Measurements from ENCODE around the gene GNPTG.

GNPTG gene

DNA sequence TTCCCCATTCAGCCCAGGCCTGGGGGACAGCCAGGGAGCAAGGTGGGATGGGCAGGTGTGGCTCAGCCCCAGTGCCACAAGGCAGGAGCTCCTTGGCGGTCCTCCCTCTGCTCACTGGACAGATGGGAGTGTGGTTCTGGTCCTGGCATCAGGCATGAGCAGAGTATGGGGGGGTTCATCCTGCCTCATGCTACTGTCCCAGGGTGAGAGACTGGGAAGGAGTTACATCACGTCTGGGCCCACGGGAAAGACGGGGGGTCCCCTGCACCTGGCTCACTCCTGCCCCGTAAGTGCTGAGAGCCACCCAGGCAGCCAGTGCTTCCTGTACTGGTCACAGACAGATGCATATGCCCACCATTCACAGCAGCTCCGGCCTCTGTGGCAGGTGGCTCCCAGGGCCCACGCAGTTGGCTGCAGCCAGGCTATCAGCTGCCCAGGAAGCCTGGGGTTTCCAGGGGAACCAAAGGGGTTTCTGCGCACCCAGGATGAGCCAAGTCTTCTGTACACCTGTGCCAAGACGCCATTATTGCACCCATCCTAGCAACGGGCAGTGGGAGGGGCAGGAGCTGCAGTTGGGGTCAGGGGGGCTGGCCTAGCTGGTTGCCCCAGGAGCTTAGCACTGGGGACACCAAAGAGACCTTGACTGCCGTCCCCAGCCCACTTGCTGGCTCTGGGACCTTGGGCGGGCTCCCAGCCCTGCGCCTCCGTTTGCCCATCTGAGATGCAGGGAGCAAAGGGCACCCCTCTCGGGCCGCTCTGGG, 16.3 kb upstream of the GNPTG start:
- DNase-seq = no peak

DNA sequence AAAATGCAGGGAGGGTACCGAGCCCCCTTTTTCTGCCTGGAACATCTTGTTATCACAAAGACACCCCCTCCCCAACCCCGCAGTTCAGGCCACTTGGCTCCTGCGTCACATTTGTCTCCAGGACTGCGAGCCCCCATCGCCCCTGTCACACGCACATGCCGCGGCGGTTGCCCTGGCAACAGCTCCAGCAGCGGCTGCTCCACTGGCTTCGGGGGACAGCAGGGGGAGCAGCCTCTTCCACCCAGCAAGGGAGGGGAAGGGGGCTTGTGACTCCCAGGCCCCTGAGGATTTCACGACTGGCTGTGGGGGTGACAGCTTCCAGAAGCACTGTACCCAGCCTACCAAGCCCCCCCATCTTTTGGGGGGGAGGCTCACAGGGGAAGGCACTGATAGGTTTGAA, 15.7 kb upstream of the GNPTG start:
- no peak for DNase-seq

DNA sequence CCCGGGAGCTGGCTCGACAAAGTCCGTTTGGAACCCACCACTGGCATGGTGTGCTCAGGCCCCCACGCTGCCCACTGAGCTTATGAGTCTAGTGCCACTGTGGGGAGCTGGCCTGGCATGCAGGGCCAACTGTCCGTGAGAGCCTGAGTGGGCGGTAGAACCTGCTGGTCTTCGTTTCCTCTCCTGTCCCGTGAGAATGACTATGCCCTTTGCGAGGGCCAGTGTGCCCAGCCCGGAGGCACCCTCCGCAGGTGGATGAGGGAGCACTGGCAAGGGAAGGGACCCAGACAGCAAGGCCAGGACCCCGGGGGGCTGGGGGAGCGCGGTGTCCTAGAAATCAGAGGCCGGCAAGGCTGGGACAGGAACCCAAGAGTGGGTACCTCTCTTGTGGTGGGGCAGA, 15.1 kb upstream of the GNPTG start:
- no peak for DNase-seq

DNA sequence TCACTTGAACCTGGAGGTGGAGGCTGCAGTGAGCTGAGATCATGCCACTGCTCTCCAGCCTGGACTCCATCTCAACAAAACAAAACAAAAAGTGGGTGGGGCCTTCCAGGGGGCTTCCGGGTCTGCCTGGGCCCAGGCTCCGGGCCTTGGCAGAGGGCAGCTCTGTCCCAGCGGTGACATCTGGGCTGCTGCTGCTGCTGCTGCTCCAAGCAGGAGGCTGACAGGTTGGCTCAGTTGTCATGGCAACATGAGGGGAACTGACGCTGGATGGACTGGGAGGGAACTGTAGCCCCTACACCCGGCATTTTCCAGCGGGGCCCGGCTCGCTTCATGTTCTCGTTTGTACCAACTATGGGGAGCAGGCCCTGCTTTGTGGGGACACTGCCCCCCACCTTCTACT, 14.2 kb upstream of the GNPTG start:
- DNase-seq = no peak

DNA sequence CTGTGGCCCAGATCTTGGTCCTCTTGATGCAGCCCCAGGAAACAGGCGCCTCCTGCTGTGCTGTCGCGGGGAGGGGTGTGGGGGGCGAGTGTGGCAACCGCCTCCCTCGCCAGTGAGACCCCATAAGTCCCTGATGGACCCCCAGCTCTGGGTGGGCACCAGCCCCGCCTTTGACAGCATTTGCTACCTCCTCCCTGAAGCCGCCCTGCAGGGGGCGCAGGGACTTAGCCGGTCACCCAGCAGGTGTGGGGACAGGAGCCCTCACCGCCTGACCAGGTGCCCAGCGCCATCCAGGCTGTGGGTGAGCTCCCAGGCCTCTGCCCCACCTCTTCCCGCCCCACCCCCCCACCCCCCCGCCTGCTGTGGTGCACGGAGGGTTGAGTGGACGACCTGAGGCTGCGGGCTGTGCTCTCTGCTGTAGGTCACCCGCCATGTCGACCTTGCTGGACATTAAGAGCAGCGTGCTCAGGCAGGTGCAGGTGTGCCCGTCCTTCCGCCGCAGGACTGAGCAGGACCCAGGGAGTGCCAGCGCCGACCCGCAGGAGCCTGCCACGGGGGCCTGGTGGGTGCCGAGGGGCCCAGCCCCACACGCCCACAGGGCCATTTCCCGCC, 13.5 kb upstream of the GNPTG start:
- DNase-seq = no peak

DNA sequence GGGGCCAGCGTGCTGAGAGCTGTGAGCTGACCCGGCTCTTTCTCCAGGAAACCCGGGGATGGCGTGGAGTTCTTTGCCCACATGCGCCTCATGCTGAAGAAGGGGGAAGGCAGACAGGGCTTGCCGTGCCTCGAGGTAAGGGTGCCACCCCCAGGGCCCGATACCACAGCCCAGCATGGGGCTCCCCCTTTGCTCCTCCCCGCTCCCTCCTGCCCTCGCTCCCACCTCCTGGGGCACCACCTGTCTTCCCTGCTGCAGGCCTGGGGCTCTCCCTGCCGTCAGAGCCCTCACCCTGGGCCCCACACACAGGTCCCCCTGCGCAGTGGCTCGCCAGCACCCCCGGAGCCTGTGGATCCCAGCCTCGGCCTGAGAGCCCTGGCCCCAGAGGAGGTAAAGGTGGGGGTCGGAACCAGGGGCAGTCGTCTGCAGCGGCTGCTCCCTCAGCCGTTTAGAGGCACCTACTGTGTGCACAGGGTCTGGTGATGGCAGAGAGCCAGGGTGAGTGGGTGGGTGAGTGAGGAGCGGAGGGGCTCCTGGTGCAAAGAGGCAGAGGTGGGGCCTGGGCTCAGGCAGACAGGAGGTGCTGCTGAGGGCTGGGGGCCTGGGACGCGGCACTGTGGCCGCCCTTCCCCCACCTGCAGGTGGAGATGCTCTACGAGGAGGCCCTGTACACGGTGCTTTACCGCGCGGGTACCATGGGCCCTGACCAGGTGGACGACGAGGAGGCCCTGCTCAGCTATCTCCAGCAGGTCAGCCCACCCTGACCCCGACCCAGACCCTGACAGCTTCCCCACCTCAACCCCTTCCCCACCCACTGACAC, 12.7 kb upstream of the GNPTG start:
- no peak for DNase-seq

DNA sequence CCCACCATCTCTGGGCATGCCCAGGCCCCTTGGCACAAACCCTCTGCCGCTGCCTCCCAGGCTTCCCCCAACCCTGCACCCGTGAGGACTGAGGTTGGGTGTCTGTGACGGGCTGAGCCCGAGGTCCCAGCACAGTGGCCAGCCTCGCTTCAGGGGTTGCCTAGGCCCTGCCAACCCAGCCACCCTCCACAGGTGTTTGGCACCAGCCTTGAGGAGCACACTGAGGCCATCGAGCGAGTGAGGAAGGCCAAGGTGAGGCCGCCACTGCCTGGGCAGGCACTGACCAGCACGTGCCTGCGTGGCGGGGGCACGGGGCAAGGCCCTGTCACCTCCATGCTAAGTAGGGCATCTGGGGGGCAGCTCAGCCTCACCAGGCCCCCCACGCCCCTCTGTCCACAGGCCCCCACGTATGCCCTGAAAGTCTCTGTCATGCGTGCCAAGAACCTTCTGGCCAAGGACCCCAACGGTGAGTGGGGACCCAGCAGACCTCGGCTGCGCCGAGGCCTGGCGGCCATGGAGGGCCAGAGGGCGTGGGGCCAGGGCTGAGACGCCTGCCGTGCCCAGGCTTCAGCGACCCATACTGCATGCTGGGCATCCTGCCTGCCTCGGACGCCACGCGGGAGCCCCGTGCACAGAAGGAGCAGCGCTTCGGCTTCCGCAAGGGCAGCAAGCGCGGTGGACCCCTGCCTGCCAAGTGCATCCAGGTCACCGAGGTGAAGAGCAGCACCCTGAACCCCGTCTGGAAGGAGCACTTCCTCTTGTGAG, 10.8 kb upstream of the GNPTG start:
- DNase-seq = no peak

DNA sequence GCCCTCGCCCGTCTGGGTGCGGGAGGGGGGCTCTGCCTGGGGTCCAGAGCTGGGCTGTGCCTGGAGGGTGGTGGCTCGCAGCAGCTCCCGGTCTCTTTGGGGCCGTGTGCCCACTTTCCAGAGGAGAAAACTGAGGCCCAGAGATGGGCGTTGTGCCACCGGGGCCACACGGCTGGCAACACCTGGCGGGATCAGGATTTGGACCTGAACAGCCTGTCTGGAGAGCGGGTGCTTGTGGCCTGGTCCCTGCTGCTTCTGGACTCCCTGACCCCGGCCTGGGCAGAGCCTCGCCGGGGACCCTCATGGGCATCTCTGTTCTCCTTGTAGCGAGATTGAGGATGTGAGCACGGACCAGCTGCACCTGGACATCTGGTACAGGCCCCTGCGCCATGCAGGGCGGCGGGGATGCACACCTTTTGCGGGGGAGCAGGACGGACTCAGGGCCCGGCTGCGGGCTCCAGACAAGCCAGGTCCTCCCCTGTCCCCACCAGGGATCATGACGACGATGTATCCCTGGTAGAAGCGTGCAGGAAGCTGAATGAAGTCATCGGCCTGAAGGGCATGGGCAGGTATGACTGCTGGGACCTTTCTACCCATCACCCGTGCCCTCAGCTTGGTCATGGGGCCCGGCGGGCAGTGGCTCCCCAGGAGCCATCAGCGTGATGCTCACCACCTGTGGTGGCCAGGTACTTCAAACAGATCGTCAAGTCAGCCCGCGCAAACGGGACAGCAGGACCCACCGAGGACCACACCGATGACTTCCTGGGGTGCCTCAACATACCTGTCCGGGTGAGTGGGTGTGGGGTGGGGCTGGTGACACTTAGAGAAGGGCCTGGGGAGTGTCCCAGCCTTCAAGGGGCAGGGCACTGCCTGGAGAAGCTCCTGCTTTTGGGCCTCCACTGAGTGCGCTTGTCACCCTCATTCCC, 10.0 kb upstream of the GNPTG start:
- DNase-seq = no peak

DNA sequence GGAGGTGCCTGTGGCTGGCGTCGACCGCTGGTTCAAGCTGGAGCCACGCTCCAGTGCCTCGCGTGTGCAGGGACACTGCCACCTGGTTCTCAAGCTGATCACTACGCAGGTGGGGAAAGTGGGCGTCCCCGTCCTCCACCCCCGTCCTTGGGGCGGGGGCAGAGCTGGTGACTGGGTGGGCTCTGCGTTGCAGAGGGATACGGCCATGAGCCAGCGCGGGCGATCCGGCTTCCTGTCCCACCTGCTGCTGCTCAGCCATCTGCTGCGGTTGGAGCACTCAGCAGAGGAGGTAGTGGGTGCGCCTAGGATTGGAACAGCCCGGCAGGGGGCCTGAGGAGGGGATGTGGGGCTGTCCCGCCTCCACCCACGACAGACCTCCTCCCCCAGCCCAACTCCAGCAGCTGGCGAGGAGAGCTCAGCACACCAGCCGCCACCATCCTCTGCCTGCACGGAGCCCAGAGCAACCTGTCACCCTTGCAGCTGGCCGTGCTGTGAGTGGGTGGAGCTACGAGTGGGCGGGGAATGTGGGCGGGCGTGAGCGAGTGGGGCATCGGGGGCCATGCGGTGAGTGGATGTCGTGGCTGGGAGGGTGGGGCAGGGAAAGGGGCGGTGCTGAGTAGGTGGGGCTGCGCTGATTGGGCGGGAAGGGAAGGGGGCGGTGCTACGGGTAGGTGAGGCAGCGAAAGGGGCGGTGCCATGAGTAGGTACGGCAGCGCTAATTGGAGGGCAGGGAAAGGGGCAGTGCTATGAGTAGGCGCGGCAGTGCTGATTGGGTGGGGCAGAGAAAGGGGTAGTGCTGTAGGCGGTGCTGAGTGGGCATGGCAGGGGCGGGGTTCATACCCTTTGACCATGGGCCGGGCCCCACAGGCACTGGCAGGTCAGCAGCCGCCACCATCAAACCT, 9.0 kb upstream of the GNPTG start:
- peak; percentile 97 for DNase-seq

DNA sequence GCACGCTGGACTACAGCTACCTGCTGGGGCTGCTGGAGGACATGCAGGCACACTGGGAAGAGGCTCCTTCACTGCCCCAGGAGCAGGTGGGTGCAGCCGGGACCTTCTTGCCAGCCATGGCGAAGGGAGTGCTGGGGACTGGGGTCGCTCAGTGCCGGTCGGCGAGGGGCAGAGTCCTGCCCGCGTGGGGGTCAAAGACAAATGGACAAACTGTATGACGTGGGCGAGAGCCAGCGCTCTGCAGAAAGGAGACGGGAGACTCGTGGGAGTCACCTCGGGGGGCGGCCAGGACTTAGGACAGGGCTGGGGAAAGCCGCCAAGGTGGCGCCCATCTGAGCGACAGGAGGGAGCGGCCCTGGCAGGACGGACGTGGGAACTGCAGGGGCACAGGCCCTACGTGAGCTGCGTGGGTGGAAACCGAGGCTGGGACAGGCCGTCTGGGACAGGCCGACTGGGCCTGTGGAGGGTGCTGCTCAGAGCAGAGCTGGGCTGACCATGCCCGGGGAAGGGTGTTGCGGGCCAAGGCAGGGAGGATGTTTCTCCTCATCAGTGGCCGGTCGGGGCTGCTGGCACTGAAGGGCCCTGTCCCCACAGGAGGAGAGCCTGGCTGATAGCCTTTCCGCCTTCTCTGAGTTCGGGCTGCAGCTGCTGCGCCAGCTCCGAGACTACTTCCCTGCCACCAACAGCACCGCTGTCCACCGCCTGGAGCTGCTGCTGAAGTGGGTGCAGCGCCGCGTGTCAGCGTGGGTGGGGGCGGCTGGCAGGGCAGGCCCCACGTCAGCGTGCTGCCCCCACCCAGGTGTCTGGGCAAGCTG, 8.1 kb upstream of the GNPTG start:
- no peak for DNase-seq

DNA sequence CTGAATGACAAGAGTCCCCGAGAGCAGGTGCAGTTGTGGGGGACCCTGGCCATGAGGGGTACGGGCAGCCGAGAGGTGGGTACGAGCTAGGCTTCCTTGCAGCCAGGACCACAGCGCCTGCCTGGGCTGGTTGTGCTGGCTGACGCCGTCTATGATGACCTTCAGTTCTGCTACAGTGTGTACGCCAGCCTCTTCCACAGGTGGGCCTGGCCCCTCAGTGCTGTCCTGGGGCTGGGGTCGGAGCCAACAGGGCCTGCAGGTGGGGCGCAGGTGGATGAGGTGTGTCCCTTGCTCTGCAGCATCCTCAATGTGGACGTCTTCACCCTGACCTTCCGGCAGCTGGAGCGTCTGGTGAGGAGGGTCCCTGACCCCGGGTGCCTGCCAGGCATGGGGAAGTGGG, 7.2 kb upstream of the GNPTG start:
- DNase-seq = no peak

DNA sequence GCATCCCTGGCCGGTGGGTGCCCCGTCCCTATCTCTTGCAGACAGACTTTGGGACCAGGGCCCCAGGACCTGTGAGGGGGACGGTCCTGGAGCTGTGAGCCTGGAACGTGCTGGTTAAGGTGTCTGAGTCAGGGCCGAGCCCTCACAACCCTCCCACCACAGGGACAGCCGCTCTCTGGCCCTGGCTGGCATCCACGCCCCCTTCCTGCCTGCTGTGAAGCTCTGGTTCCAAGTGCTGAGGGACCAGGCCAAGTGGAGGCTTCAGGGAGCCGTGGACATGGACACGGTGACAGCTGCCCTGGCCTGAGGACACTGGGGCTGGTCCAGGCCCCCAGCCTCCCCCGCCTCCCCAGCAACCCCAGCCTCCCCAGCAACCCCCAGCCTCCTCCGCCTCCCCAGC, 6.6 kb upstream of the GNPTG start:
- no peak for DNase-seq

DNA sequence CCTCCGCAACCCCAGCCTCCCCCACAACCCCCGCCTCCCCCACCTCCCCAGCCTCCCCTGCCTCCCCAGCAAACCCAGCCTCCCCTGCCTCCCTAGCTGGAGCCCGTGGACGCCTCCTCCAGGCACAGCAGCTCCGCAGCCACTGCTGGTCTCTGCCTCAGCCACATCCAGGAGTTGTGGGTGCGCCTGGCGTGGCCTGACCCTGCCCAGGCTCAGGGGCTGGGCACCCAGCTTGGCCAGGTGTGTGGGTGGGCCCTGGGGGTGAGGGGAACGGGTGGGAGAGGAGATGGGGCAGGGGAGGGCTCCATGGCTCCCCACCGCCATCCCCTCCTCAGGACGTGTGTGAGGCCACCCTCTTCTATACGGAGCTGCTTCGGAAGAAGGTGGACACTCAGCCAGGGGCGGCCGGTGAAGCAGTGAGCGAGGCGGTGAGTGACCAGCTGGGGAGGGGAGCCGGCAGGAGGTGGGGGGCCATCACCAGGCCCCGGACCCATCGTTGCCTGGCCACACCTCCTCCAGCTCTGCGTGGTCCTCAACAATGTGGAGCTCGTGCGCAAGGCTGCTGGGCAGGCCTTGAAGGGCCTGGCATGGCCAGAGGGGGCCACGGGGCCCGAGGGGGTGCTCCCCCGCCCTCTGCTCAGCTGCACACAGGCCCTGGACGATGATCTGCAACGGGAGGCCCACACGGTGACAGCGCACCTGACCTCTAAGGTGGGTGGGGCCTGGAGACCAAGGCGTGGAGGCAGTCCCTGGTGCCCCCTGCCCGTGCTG, 5.9 kb upstream of the GNPTG start:
- no peak for DNase-seq

DNA sequence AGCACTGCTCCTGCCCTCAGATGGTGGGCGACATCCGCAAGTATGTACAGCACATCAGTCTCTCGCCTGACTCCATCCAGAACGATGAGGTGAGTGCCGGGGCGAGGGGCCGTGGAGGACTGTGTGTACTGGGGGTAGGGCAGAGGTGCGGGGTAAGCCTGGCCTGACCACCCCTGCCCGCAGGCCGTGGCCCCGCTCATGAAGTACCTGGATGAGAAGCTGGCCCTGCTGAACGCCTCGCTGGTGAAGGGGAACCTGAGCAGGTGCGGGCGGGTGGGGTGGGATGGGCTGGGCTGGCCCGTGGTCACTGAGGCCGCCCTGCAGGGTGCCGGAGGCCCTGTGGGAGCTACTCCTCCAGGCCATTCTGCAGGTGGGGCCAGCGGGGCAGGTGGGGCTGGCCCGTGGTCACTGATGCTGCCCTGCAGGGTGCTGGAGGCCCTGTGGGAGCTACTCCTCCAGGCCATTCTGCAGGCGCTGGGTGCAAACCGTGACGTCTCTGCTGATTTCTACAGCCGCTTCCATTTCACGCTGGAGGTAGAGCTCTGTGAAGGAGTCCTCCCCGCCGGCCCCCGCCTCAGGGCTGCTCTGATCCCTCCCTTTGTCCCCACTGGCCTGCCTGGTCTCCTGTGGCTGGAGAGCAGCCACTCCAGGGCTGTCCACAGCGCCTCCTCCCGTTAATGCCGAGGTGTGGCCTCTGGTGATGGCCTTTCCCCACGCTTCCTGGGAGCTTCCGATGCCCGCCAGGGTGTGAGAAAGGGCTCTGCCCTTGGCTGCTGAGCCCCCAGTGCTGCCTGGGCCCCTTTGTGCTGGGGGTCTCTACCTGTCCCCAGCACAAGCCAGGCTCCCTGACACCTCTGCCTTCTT, 5.1 kb upstream of the GNPTG start:
- DNase-seq = no peak

DNA sequence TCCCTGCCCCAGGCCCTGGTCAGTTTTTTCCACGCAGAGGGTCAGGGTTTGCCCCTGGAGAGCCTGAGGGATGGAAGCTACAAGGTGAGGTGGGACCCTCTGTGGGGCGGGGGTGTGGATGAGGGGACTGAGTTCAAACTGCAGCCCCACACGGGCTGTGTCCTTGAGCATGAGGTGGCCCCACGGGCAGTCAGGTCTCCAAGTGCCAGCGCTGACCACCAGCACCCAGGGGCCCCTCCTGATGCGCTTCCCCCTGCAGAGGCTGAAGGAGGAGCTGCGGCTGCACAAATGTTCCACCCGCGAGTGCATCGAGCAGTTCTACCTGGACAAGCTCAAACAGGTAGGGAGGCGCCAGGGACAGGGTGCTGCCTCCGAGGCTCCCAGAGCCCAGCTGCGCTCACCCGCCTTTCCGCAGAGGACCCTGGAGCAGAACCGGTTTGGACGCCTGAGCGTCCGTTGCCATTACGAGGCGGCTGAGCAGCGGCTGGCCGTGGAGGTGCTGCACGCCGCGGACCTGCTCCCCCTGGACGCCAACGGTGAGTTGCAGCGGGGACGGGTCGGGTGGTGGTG, 4.4 kb upstream of the GNPTG start:
- no peak for DNase-seq

DNA sequence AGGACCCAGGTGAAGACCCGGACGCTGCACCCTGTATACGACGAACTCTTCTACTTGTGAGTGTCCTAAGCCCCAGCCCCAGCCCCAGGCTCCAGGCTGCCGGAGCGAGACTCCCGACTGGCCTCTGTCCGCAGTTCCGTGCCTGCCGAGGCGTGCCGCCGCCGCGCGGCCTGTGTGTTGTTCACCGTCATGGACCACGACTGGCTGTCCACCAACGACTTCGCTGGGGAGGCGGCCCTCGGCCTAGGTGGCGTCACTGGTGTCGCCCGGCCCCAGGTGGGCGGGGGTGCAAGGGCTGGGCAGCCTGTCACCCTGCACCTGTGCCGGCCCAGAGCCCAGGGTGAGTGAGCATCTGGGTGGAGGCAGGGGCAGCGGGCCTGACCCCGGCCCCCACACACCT, 3.8 kb upstream of the GNPTG start:
- no peak for DNase-seq

DNA sequence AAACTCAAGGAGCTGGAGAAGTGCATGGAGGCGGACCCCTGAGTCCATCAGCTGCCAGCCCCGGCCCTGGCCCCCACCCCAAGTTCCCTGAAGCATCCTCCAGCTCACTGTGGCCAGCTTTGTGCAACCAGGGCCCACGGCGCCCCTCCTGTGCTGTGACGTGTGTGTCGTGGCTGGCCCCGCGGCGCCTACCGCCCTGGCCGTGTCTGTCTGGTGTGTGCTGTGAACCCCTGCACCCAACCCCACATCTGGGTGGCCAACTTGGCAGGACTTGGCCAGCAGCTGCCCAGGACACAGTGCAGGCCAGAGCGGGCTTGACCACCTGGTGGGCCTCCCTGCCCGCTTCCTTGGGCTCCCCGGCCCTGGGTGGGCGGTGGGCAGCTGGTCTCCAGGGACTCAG, 3.3 kb upstream of the GNPTG start:
- no peak for DNase-seq

DNA sequence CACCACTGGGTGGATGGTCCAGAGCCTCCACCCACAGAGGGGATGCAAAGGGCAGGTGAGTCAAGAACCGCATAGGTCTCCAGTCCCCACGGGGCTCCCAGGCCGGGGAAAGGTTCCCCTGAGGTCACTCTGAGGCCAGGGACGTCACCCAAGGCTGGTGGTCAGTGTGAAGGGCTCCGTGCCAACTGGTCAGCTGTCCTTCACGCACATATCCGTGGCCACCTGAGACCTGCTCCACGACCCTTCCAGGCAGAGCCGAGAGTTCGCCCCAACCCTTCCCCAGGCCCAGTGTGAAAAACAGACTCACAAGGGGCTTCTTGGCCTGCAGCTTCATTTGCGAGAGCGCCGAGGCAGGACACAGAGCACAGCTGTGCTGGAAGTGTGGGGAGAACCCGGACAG, 2.8 kb upstream of the GNPTG start:
- DNase-seq = no peak
